ENCODE data around the gene S100A4.

The S100A4 gene

GRCh38 chr1:153547560-153548551, 2.2 kb upstream of the S100A4 start:
- no peak for DNase-seq (ENCODE audit: low read depth, low spot score)

GRCh38 chr1:153546796-153547559, 1.4 kb upstream of the S100A4 start:
- no peak for DNase-seq (ENCODE audit: low read depth, low spot score)

GRCh38 chr1:153546371-153546770, 765 bp upstream of the S100A4 start:
- DNase-seq (ENCODE audit: low read depth, low spot score) = no peak

- no peak for DNase-seq (ENCODE audit: low read depth, low spot score)
Observed at GRCh38 chr1:153544453-153545066, 1.0 kb downstream of the S100A4 start.

- DNase-seq (ENCODE audit: low read depth, low spot score) = no peak
Observed at GRCh38 chr1:153543736-153544135, 1.9 kb downstream of the S100A4 start.

GRCh38 chr1:153542956-153543711, 2.5 kb downstream of the S100A4 start:
- DNase-seq (ENCODE audit: low read depth, low spot score) = no peak

- DNase-seq (ENCODE audit: low read depth, low spot score) = no peak
Observed at GRCh38 chr1:153541641-153542590, 3.7 kb downstream of the S100A4 start.

- DNase-seq (ENCODE audit: low read depth, low spot score) = no peak
Observed at GRCh38 chr1:153540394-153541361, 4.9 kb downstream of the S100A4 start, which contains the start of gene S100A5. TSS of gene S100A5 (minus strand) at chr1:153540934. CDS start at chr1:153540191, 743 bp downstream.

GRCh38 chr1:153539395-153540093, 6.1 kb downstream of the S100A4 start:
- DNase-seq (ENCODE audit: low read depth, low spot score) = no peak

GRCh38 chr1:153538315-153538821, 7.2 kb downstream of the S100A4 start:
- DNase-seq (ENCODE audit: low read depth, low spot score) = no peak

- DNase-seq (ENCODE audit: low read depth, low spot score) = no peak
Observed at GRCh38 chr1:153537376-153537730, 8.3 kb downstream of the S100A4 start.

- DNase-seq (ENCODE audit: low read depth, low spot score) = no peak
Observed at GRCh38 chr1:153536671-153537375, 8.8 kb downstream of the S100A4 start.

GRCh38 chr1:153536012-153536670, 9.5 kb downstream of the S100A4 start:
- no peak for DNase-seq (ENCODE audit: low read depth, low spot score)

GRCh38 chr1:153535242-153536011, 10.2 kb downstream of the S100A4 start, which contains the start of gene S100A6:
TSS of gene S100A6 (minus strand) at chr1:153535991. CDS start at chr1:153535339, 652 bp downstream.
- no peak for DNase-seq (ENCODE audit: low read depth, low spot score)

GRCh38 chr1:153534925-153535241, 10.7 kb downstream of the S100A4 start:
- no peak for DNase-seq (ENCODE audit: low read depth, low spot score)

GRCh38 chr1:153534226-153534924, 11.2 kb downstream of the S100A4 start:
- no peak for DNase-seq (ENCODE audit: low read depth, low spot score)

All from iPS DF 19.7 (cell line).